Measurements from ENCODE around the gene WDR81. TPM values are rescaled to one million over a fixed set of nuclear protein-coding genes. Genes with fewer than 3 reads are reported as not detected.
A peak's percentile ranks its signal among the peaks of the same experiment; 100 is the strongest.

Gene WDR81
- total and polyA plus RNA-seq, 5 donors: 9.2 to 11.2 (median 10.9) TPM

GRCh38 chr17:1786708-1787107, 62.2 kb downstream of the WDR81 start:
- peak overlapping the region; percentile 93 for H3K27ac ChIP-seq (ENCODE audit: low read length)
- H3K4me3 ChIP-seq (ENCODE audit: low read length): no peak overlapping the region
- ATAC-seq (no peak), DNase-seq (peak in 2 of 3 donors; percentile 32 to 43)
- intact Hi-C loops (cut with DNase I): loop anchor here in 1 of 4 donors (10.0 kb wide), 1 partner anchor 132 kb away; no protein-coding TSS in a partner anchor
- 76% methylated on average over 7 of the region's 7 CpGs for WGBS
- H3K9me3 ChIP-seq (ENCODE audit: control insufficient read depth, low read length): no peaks in the 10 kb centered on the region
- H3K27me3 ChIP-seq (ENCODE audit: control insufficient read depth, insufficient read depth): no peaks in the 10 kb centered on the region
- H3K4me1 ChIP-seq (ENCODE audit: control insufficient read depth, insufficient read depth, low read length): peaks cover 22% of the 10 kb centered on the region

GRCh38 chr17:1787301-1787902, 62.9 kb downstream of the WDR81 start:
- ATAC-seq: peak; percentile 38 to 68
- no peaks in the 10 kb centered on the region for H3K27me3 ChIP-seq (ENCODE audit: control insufficient read depth, insufficient read depth)
- intact Hi-C loops (cut with DNase I): loop anchor here in 1 of 4 donors (10.0 kb wide), 1 partner anchor 133 kb away; no protein-coding TSS in a partner anchor
- H3K9me3 ChIP-seq (ENCODE audit: control insufficient read depth, low read length): no peaks in the 10 kb centered on the region
- DNase-seq: peak; percentile 54 to 81 (median 81)
- 65% methylated on average over 16 of the region's 16 CpGs for WGBS
- peak overlapping the region; percentile 98 for H3K27ac ChIP-seq (ENCODE audit: low read length)
- H3K4me1 ChIP-seq (ENCODE audit: control insufficient read depth, insufficient read depth, low read length): peaks cover 22% of the 10 kb centered on the region
- H3K4me3 ChIP-seq (ENCODE audit: low read length): no peak overlapping the region

Other genes starting within 250 kb of the WDR81 start
- gene MYO1C, start 232.0 kb upstream of the WDR81 start, total RNA-seq: 100 to 1,000 TPM; 149 to 185 (median 180) TPM
- 78.9 TPM for gene MYO1C, start 232.0 kb upstream of the WDR81 start, polyA plus RNA-seq
- 10 to 100 TPM; 28.7 to 34.7 (median 32.4) TPM for gene INPP5K, start 208.1 kb upstream of the WDR81 start, total RNA-seq
- 21.4 TPM for gene INPP5K, start 208.1 kb upstream of the WDR81 start, polyA plus RNA-seq
- gene PITPNA, start 161.9 kb upstream of the WDR81 start, total RNA-seq: 10 to 100 TPM; 46.5 to 63.5 (median 53.6) TPM
- gene PITPNA, start 161.9 kb upstream of the WDR81 start, polyA plus RNA-seq: 19.6 TPM
- gene SLC43A2, start 95.9 kb upstream of the WDR81 start, total RNA-seq: 1 to 10 TPM; 4.2 to 6.7 (median 5.6) TPM
- gene SLC43A2, start 95.9 kb upstream of the WDR81 start, polyA plus RNA-seq: 3.4 TPM
- gene SCARF1, start 79.0 kb upstream of the WDR81 start, total RNA-seq: 10 to 100 TPM in 3 of 4 donors, 1 to 10 TPM in 1; 9.9 to 15.6 (median 13.9) TPM
- gene SCARF1, start 79.0 kb upstream of the WDR81 start, polyA plus RNA-seq: 7.7 TPM
- gene RILP, start 74.8 kb upstream of the WDR81 start, total RNA-seq: 10 to 100 TPM; 31.0 to 54.4 (median 48.1) TPM
- 75.1 TPM for gene RILP, start 74.8 kb upstream of the WDR81 start, polyA plus RNA-seq
- 100 to 1,000 TPM; 134 to 187 (median 152) TPM for gene PRPF8, start 39.8 kb upstream of the WDR81 start, total RNA-seq
- gene PRPF8, start 39.8 kb upstream of the WDR81 start, polyA plus RNA-seq: 72.1 TPM
- gene TLCD2, start 14.3 kb upstream of the WDR81 start, total RNA-seq: 1 to 10 TPM; 1.9 to 6.1 (median 2.3) TPM
- 1.5 TPM for gene TLCD2, start 14.3 kb upstream of the WDR81 start, polyA plus RNA-seq
- 1 to 10 TPM in 3 of 4 donors, under 1 TPM in 1; 0.45 to 2.1 (median 1.2) TPM for gene SERPINF2, start 18.2 kb downstream of the WDR81 start, total RNA-seq
- gene SERPINF2, start 18.2 kb downstream of the WDR81 start, polyA plus RNA-seq: 1.1 TPM
- gene SERPINF1, start 37.4 kb downstream of the WDR81 start, total RNA-seq: 100 to 1,000 TPM; 160 to 288 (median 264) TPM
- gene SERPINF1, start 37.4 kb downstream of the WDR81 start, polyA plus RNA-seq: 215 TPM
- gene SMYD4, start 105.2 kb downstream of the WDR81 start, total RNA-seq: 10 to 100 TPM; 10.3 to 14.6 (median 11.4) TPM
- gene SMYD4, start 105.2 kb downstream of the WDR81 start, polyA plus RNA-seq: 6.5 TPM
- gene RPA1, start 105.3 kb downstream of the WDR81 start, total RNA-seq: 100 to 1,000 TPM in 1 of 4 donors, 10 to 100 TPM in 3; 68.1 to 103 (median 81.6) TPM
- 28.0 TPM for gene RPA1, start 105.3 kb downstream of the WDR81 start, polyA plus RNA-seq